Esophagus muscularis mucosa (tissue), 4 donors: ENCODE results near the gene KRT80.

Source experiments
- CTCF ChIP-seq, 3 experiments: fragments of 200-600 bp in 2 of 3; fragments of 450-650 bp in 1 of 3; sonication (generic) in 2 of 3; IDR thresholded peaks; one replicate each; pipeline ENCODE4 v1.5.1; 2017 to 2019; ENCODE audit warnings: antibody characterized with exemption in 3 of 3, mild to moderate bottlenecking in 2 of 3, moderate library complexity in 1 of 3
- EP300 ChIP-seq: sonication (generic); formaldehyde crosslinking; IDR thresholded peaks from one replicate; pipeline ENCODE4 v1.6.1; 2017; ENCODE audit warnings: antibody characterized with exemption
- POLR2A ChIP-seq: fragments of 450-650 bp; IDR thresholded peaks from one replicate; pipeline ENCODE4 v1.6.1; 2017; ENCODE audit warnings: antibody characterized with exemption, moderate library complexity, mild to moderate bottlenecking, low read depth
- POLR2AphosphoS5 ChIP-seq, 2 donors: sonication (generic); formaldehyde crosslinking; IDR thresholded peaks; one replicate each; pipeline ENCODE4 v1.6.1; 2017; ENCODE audit warnings: antibody characterized with exemption in 2 of 2

DNA sequence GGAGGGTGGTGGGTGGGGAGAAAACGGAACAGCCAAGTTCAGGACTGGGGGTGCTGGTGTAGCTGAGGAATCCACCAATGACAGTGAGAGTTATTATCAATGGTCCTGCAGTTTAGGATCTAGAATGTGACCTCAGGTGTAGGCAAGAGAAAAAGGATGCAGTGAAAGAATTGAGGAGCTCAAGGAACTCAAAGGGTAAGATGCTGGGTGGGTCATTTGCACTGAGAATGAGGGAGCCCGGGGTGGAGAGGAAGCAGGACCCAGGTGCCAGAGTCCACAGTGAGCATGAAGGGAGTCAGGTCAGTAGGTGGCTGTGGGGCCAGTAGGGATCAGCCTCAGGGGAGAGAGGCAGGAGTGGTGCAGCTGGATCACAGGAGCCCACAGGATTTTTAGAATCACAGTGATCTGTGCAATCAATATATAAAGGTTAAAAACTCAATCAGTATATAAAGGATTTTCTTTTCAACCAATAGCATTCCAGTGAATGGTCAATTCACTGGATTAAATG is 38.1 kb upstream of the KRT80 start:
- TF ChIP-seq CTCF (IDR thresholded peaks at IDR 0.05) (no peak), POLR2AphosphoS5 (IDR thresholded peaks at IDR 0.05) (no peak), EP300 (no peak), POLR2A (no peak)
